DOHH2 (cell line): ENCODE measurements around the gene CNTNAP5.
"Not testable (repeated sequence)": the region's sequence is repeated elsewhere in the genome, so short reads cannot be mapped to it uniquely, and the experiment has no call there.

Source experiments
- H3F3A ChIP-seq: fragments of 200-600 bp; sonication (generic), shearing (Covaris generic); 2 replicates; pipeline ENCODE4 v1.6.0; 2016; ENCODE audit warnings: antibody characterized with exemption, mild to moderate bottlenecking; ENCODE audit not compliant: control insufficient read depth, insufficient read depth
- H3K27ac ChIP-seq: fragments of 200-600 bp; sonication (generic); 2 replicates; pipeline ENCODE4 v1.5.1; 2014; ENCODE audit warnings: low read depth, mild to moderate bottlenecking, low read length, moderate library complexity
- H3K27me3 ChIP-seq: fragments of 200-600 bp; sonication (generic); 2 replicates; pipeline ENCODE4 v1.6.1; 2014; ENCODE audit warnings: mild to moderate bottlenecking, low read length, mixed read lengths; ENCODE audit not compliant: control insufficient read depth
- H3K36me3 ChIP-seq: fragments of 200-600 bp; sonication (generic); 2 replicates; pipeline ENCODE4 v1.6.1; 2014; ENCODE audit warnings: mild to moderate bottlenecking, low read length, moderate library complexity, mixed read lengths; ENCODE audit not compliant: control insufficient read depth
- H3K4me1 ChIP-seq: fragments of 200-600 bp; sonication (generic); 2 replicates; pipeline ENCODE4 v1.6.1; 2014; ENCODE audit warnings: mild to moderate bottlenecking, low read length, mixed read lengths; ENCODE audit not compliant: control insufficient read depth
- H3K4me2 ChIP-seq: fragments of 200-600 bp; sonication (generic); 2 replicates; pipeline ENCODE4 v1.6.0; 2014; ENCODE audit warnings: mild to moderate bottlenecking, low read length, moderate library complexity
- H3K4me3 ChIP-seq: fragments of 200-600 bp; sonication (generic); 2 replicates; pipeline ENCODE4 v1.5.1; 2014; ENCODE audit warnings: mild to moderate bottlenecking, low read length, mixed read lengths
- H3K79me2 ChIP-seq: fragments of 200-600 bp; sonication (generic); 2 replicates; pipeline ENCODE4 v1.6.1; 2014; ENCODE audit warnings: mild to moderate bottlenecking, low read length, mixed read lengths; ENCODE audit not compliant: control insufficient read depth
- H3K9me2 ChIP-seq: fragments of 200-600 bp; sonication (generic); replicated peaks from 2 replicates; pipeline ENCODE4 v1.6.1; 2014; ENCODE audit warnings: mild to moderate bottlenecking, low read length, mixed read lengths; ENCODE audit not compliant: control insufficient read depth
- H3K9me3 ChIP-seq: fragments of 200-600 bp; sonication (generic); 2 replicates; pipeline ENCODE4 v1.6.1; 2014; ENCODE audit warnings: antibody characterized with exemption, low read length, mixed read lengths; ENCODE audit not compliant: control insufficient read depth, insufficient read depth
- H4K20me1 ChIP-seq: fragments of 200-600 bp; sonication (generic); 2 replicates; pipeline ENCODE4 v1.6.0; 2014; ENCODE audit warnings: low read depth, mild to moderate bottlenecking, antibody characterized with exemption, low read length, moderate library complexity; ENCODE audit not compliant: control insufficient read depth, insufficient read depth
- EZH2phosphoT487 ChIP-seq: fragments of 200-600 bp; sonication (generic); IDR thresholded peaks from 2 replicates; pipeline ENCODE4 v1.6.1; 2017; ENCODE audit warnings: borderline replicate concordance, mild to moderate bottlenecking, antibody characterized with exemption, low read length, moderate library complexity, mixed read lengths
- TF ChIP-seq, protein P1 (sequence below): fragments of 200-600 bp; sonication (generic); IDR thresholded peaks from one replicate; pipeline ENCODE4 v1.5.1; 2014; ENCODE audit warnings: antibody characterized with exemption, mild to moderate bottlenecking, low read depth, low read length; ENCODE audit not compliant: poor library complexity, severe bottlenecking

CNTNAP5 gene

DNA sequence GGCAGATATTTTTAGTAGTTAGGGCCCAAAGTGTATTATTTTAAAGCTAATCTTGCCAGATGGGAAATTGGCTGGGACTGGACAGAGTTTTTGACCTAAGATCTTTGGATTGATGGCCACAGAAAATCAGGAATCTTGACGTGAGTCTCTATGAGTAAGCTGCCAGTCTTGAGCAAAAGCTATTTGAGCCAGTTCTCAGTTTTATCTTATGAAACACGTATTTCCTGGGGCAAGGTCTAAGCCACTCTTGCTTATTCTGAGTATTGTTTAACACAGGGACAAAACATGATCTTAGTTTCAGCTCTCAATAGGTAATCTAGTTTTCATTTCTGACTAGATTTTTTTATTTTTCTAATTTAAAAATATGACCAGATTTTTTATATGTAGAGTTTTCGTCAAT lies 329.4 kb downstream of the CNTNAP5 start:
- no peak overlapping the region for H3K27ac ChIP-seq
- H3K4me2 ChIP-seq, result no peak overlapping the region
- H3F3A ChIP-seq, result no peaks in the 10 kb centered on the region
- no peaks in the 10 kb centered on the region for H4K20me1 ChIP-seq
- no peaks in the 10 kb centered on the region for H3K27me3 ChIP-seq
- H3K9me2 ChIP-seq, result no peaks in the 10 kb centered on the region
- H3K9me3 ChIP-seq, result no peaks in the 10 kb centered on the region
- no peaks in the 10 kb centered on the region for H3K4me1 ChIP-seq
- TF ChIP-seq, protein P1, sequence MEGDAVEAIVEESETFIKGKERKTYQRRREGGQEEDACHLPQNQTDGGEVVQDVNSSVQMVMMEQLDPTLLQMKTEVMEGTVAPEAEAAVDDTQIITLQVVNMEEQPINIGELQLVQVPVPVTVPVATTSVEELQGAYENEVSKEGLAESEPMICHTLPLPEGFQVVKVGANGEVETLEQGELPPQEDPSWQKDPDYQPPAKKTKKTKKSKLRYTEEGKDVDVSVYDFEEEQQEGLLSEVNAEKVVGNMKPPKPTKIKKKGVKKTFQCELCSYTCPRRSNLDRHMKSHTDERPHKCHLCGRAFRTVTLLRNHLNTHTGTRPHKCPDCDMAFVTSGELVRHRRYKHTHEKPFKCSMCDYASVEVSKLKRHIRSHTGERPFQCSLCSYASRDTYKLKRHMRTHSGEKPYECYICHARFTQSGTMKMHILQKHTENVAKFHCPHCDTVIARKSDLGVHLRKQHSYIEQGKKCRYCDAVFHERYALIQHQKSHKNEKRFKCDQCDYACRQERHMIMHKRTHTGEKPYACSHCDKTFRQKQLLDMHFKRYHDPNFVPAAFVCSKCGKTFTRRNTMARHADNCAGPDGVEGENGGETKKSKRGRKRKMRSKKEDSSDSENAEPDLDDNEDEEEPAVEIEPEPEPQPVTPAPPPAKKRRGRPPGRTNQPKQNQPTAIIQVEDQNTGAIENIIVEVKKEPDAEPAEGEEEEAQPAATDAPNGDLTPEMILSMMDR, result no peak
- no peak for TF ChIP-seq EZH2phosphoT487
- no peak overlapping the region for H3K4me3 ChIP-seq
- no peaks in the 10 kb centered on the region for H3K36me3 ChIP-seq
- H3K79me2 ChIP-seq, result no peaks in the 10 kb centered on the region

- H3K36me3 ChIP-seq, H3K27ac ChIP-seq, H3F3A ChIP-seq, H3K79me2 ChIP-seq, H3K9me2 ChIP-seq, H3K27me3 ChIP-seq, H4K20me1 ChIP-seq, H3K4me3 ChIP-seq, H3K9me3 ChIP-seq, H3K4me2 ChIP-seq, H3K4me1 ChIP-seq: not testable (repeated sequence)
These were observed 336.9 kb downstream of the CNTNAP5 start for GRCh38 chr2:124361966-124362365.

- no peaks in the 10 kb centered on the region for H3K79me2 ChIP-seq
- no peaks in the 10 kb centered on the region; the same call in 1 of the 2 replicates for H3K9me3 ChIP-seq
- TF ChIP-seq, protein P1, result no peak
- TF ChIP-seq EZH2phosphoT487, result no peak
- no peaks in the 10 kb centered on the region for H3K4me1 ChIP-seq
- no peaks in the 10 kb centered on the region for H3K27me3 ChIP-seq
- no peak overlapping the region for H3K4me2 ChIP-seq
- H3K9me2 ChIP-seq, result no peaks in the 10 kb centered on the region
- H3K36me3 ChIP-seq, result no peaks in the 10 kb centered on the region
- H4K20me1 ChIP-seq, result no peaks in the 10 kb centered on the region
- no peaks in the 10 kb centered on the region for H3F3A ChIP-seq
- H3K27ac ChIP-seq, result no peak overlapping the region
- H3K4me3 ChIP-seq, result no peak overlapping the region
These were observed 344.1 kb downstream of the CNTNAP5 start for GRCh38 chr2:124369181-124369580.

- Histone ChIP-seq H3K79me2 (no peaks in the 10 kb centered on the region), H3K36me3 (no peaks in the 10 kb centered on the region), H4K20me1 (no peaks in the 10 kb centered on the region), H3K4me1 (no peaks in the 10 kb centered on the region), H3K9me2 (no peaks in the 10 kb centered on the region), H3K27me3 (no peaks in the 10 kb centered on the region), H3F3A (no peaks in the 10 kb centered on the region), H3K4me2 (no peak overlapping the region), H3K4me3 (no peak overlapping the region), H3K27ac (no peak overlapping the region), H3K9me3 (no peaks in the 10 kb centered on the region)
- no peak for TF ChIP-seq EZH2phosphoT487
- TF ChIP-seq, protein P1, result no peak
These were observed 355.2 kb downstream of the CNTNAP5 start for GRCh38 chr2:124380221-124380749.
